Nephron (organoid): Measurements from ENCODE around the gene ODF2.
"Not testable (repeated sequence)": the region's sequence is repeated elsewhere in the genome, so short reads cannot be mapped to it uniquely, and the experiment has no call there.

Source experiments
- H3K27ac Mint-ChIP-seq, 3 experiments: 2 replicates each; pipeline ENCODE4 v1.8.0; 2020; ENCODE audit warnings: mixed read lengths in 3 of 3, mild to moderate bottlenecking in 2 of 3, moderate library complexity in 1 of 3
- H3K27me3 Mint-ChIP-seq: 2 replicates; pipeline ENCODE4 v1.8.0; 2021; ENCODE audit warnings: low read depth, mild to moderate bottlenecking, moderate library complexity, mixed read lengths
- H3K36me3 Mint-ChIP-seq: 2 replicates; pipeline ENCODE4 v1.8.0; 2020; ENCODE audit warnings: low read depth, mixed read lengths
- H3K4me1 Mint-ChIP-seq: 2 replicates; pipeline ENCODE4 v1.8.0; 2020; ENCODE audit warnings: mixed read lengths
- H3K4me3 Mint-ChIP-seq, 3 experiments: 2 replicates each; pipeline ENCODE4 v1.8.0; 2020; ENCODE audit warnings: mild to moderate bottlenecking in 3 of 3, mixed read lengths in 3 of 3, moderate library complexity in 2 of 3
- H3K9me3 Mint-ChIP-seq: 2 replicates; pipeline ENCODE4 v1.8.0; 2020; ENCODE audit warnings: mixed read lengths
- TF ChIP-seq, protein P1 (sequence below), 3 experiments: fragments of 200-600 bp; sonication (generic); IDR thresholded peaks; one replicate each; pipeline ENCODE4 v1.5.0; 2021; ENCODE audit warnings: antibody characterized with exemption in 3 of 3; ENCODE audit not compliant: unreplicated experiment in 3 of 3

ODF2 gene

DNA sequence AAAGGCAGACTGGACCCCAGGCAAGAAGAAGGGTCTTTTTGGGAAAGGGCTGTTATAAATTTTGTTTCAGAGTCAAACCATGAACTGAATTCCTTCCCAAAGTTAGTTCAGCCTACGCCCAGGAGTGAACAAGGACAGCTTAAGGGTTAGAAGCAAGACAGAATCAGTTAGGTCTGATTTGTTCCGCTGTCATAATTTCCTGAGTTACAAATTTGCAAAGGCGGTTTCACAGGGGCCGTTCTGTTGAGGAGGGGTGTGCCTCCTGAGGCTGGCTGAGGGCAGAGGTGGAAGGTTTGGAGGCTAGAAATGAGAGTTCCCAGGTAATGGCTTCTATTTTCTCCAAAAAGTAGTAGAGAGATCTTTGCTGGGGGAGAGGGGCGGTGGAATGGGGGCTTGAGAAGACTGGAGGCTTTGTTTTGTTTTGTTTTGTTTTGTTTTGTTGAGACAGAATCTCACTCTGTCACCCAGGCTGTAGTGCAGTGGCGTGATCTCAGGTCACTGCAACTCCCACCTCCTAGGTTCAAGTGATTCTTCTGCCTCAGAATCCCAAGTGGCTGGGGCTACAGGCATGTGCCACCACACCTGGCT, 39.3 kb upstream of the ODF2 start:
- Mint-ChIP-seq H3K4me3 (peak overlapping the region; percentile 38 to 73 (median 61)), H3K9me3 (no peaks in the 10 kb centered on the region), H3K4me1 (peaks cover 10% of the 10 kb centered on the region), H3K27me3 (peaks cover 19% of the 10 kb centered on the region), H3K36me3 (no peaks in the 10 kb centered on the region), H3K27ac (peak overlapping the region; percentile 75 to 91 (median 76))
- TF ChIP-seq, protein P1, sequence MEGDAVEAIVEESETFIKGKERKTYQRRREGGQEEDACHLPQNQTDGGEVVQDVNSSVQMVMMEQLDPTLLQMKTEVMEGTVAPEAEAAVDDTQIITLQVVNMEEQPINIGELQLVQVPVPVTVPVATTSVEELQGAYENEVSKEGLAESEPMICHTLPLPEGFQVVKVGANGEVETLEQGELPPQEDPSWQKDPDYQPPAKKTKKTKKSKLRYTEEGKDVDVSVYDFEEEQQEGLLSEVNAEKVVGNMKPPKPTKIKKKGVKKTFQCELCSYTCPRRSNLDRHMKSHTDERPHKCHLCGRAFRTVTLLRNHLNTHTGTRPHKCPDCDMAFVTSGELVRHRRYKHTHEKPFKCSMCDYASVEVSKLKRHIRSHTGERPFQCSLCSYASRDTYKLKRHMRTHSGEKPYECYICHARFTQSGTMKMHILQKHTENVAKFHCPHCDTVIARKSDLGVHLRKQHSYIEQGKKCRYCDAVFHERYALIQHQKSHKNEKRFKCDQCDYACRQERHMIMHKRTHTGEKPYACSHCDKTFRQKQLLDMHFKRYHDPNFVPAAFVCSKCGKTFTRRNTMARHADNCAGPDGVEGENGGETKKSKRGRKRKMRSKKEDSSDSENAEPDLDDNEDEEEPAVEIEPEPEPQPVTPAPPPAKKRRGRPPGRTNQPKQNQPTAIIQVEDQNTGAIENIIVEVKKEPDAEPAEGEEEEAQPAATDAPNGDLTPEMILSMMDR (IDR thresholded peaks at IDR 0.05; ENCODE audit: unreplicated experiment in 3 of 3) = no peak

DNA sequence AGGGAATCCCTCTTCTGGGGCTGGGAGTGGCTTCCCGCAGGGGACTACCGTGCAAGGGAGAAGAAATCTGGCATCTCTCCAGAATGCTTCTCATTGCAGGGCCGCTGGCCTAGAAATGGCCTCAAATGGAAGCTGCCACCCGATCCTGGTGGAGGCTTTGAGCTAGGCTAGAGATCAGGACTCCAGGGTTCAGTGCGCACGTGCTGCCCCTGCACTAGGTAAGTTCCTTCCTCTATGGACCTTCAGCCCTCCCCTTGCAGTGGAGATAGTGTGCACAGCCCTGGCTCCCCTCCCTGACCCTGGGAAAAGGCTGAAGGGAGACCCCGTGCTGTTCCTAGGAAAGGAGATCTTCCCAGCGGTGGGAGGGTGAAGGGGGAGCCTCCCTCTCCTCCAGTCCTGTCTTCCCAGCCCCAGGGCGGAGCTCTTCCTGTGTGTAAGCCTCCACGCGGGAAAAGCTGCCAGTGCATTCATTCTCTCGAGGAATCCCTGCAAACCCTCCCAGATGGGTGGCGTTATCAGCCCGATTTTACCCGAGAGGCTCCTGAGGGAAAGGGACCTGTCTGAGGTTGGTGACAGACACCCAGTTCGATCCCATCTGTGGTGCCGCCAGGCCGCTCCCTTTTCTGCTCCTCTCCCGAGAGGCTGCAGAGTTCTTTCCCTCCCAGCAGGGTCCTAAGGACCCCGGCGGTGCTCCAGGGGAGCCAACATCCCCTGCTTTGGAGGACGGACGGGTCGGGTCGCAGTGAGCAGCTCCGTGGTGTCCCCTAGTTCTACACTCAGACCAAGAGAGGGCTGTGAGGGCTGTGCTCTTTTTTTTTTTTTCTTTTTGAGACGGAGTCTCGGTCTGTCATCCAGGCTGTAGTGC, 36.5 kb upstream of the ODF2 start:
- H3K4me1 Mint-ChIP-seq = peaks cover 9% of the 10 kb centered on the region
- H3K9me3 Mint-ChIP-seq = no peaks in the 10 kb centered on the region
- H3K36me3 Mint-ChIP-seq = peaks cover under 1% of the 10 kb centered on the region
- peak overlapping the region; percentile 80 to 86 (median 84) for H3K4me3 Mint-ChIP-seq
- H3K27ac Mint-ChIP-seq = peak overlapping the region in 1 of 3 experiments; percentile 65
- H3K27me3 Mint-ChIP-seq = peaks cover 10% of the 10 kb centered on the region
- TF ChIP-seq, protein P1 (IDR thresholded peaks at IDR 0.05; ENCODE audit: unreplicated experiment in 3 of 3) = no peak

DNA sequence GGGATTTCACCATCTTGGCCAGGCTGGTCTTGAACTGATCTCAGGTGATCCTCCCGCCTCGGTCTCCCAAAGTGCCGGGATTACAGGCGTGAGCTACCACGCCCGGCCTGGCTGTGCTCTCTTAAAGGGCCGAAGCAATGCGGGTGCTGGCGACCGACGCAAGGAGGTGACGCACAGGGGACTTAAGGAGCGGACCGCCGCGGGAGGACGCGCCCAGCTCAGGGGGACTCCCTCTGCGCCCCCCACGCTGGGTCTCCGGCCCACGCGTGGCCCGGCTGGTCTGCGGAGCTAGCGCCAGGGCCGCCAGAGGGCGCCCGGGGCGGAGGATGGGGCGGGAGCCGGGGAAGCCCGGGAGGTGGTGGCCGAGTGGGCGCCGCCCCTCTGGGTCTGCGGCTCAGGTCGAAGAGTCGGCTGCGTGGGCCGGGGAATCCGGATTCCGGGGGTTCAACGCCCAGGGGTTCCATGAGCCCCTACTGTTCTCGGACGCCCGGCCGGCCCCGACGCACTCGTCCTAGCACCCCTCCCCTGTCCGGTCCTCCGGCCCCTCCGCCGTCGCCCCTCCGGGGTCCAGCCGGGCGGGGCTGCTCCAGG, 35.7 kb upstream of the ODF2 start:
- Mint-ChIP-seq H3K9me3 (no peaks in the 10 kb centered on the region), H3K36me3 (peaks cover 5% of the 10 kb centered on the region), H3K4me1 (peaks cover 9% of the 10 kb centered on the region), H3K27me3 (peaks cover 4% of the 10 kb centered on the region), H3K27ac (peak overlapping the region in 1 of 3 experiments; percentile 74), H3K4me3 (peak overlapping the region; percentile 80 to 86 (median 84))
- TF ChIP-seq, protein P1 (IDR thresholded peaks at IDR 0.05; ENCODE audit: unreplicated experiment in 3 of 3) = peak; percentile 78 to 93 (median 83)

DNA sequence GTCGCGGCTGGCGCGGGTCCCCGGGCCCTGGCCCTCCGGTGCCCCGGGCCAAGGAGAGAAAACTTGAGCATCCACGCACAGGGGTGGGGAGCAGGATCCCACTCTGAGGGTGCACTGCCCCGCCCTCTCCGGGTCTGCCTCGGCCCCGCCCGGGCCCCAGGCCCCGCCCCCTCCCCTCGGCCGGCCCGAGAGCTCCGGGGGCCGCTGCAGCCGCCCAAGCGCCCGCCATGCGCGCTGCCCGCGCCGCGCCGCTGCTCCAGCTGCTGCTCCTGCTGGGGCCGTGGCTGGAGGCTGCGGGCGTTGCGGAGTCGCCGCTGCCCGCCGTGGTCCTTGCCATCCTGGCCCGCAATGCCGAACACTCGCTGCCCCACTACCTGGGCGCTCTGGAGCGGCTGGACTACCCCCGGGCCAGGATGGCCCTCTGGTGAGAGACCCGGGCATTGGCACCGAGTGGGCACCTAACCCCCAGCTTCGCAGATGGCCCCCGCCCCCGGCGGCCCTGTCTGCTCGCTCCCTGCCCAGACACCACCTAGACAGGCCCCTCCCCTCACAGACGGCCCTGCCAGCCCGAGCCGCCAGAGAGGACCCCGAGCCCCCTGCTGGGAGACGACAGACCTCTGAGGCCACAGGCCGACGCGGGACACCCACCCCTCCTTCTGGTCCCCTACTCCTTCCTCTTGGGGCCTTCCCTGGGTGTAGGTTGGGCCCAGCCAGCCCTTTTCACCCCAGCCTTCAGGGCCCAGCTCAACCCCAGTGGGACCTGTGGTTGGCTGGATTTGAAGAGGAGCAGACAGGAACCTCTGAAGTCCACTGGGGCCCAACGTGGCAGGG, 34.9 kb upstream of the ODF2 start, which contains the start of gene CERCAM:
CERCAM (plus strand) TSS at position 207 of the 831 bp plus-strand sequence; CDS start at position 228, 21 bp downstream.
- TF ChIP-seq, protein P1 (IDR thresholded peaks at IDR 0.05; ENCODE audit: unreplicated experiment in 3 of 3) = peak in 2 of 3 experiments; percentile 4 to 13
- H3K27me3 Mint-ChIP-seq = peaks cover 4% of the 10 kb centered on the region
- peaks cover 9% of the 10 kb centered on the region for H3K4me1 Mint-ChIP-seq
- H3K36me3 Mint-ChIP-seq = peaks cover 5% of the 10 kb centered on the region
- no peaks in the 10 kb centered on the region for H3K9me3 Mint-ChIP-seq
- peak within 1 kb of the TSS in 1 of 3 experiments; percentile 74 for H3K27ac Mint-ChIP-seq
- H3K4me3 Mint-ChIP-seq = peak within 1 kb of the TSS; percentile 85 to 87 (median 86)

DNA sequence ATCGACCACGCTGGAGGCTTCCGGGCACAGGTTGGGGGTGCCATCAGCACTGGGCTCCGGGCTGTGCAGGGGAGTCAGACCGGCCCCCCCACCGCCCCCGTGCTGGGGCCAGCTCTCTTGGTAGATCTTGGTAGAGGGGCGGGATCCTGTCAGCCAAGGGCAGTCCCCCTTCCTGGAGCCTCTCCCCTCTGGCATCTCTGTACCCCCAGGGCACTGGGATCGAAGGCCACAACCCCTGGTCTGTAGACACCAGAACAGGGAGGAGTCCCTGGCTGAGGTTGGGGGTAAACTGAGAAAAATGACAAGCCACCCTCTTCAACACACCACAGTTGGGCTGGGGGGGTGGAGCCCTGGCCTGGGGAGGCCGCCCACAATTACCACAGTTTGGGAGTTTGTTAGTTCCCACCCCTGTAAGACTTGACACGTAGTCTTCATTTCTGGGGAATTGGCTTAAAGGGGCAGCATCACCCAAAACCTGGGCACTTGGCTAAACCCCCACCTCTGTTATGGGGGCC, 34.3 kb upstream of the ODF2 start:
- Mint-ChIP-seq H3K27me3 (peaks cover 4% of the 10 kb centered on the region), H3K27ac (no peak overlapping the region), H3K9me3 (no peaks in the 10 kb centered on the region), H3K36me3 (peaks cover 7% of the 10 kb centered on the region), H3K4me3 (peak overlapping the region; percentile 85 to 87 (median 86)), H3K4me1 (peaks cover 2% of the 10 kb centered on the region)
- TF ChIP-seq, protein P1 (IDR thresholded peaks at IDR 0.05; ENCODE audit: unreplicated experiment in 3 of 3) = no peak

DNA sequence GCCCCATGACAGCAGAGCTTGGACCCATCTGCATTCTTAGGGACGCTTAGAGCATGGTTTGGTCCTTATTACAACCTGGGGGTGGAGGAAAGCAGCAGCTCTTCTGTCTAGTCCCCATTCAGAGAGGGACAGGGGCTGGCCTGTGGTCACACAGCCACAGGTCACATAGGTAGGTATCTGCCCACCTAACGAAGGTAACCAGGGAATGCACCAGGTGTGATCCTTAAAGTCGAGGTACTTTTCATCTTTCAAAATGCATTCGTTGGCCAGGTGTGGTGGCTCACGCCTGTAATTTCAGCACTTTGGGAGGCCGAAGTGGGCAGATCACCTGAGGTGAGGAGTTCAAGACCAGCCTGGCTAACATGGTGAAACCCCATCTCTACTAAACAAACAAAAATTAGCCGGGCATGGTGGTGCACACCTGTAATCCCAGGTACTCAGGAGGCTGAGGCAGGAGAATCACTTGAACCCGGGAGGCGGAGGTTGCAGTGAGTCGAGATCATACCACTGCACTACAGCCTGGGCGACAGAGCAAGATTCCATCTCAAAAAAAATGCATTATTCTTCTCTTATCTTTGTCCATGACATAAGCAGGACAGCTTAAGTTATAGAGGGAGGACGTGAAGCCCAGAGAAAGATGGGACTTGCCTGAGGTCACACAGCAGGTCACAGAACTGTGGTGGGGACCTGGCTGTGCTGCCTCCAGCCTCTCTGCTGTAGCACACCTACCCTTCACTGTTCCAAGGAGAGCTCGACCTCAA, 33.6 kb upstream of the ODF2 start:
- H3K27me3 Mint-ChIP-seq, H3K27ac Mint-ChIP-seq, H3K4me1 Mint-ChIP-seq, H3K9me3 Mint-ChIP-seq: not testable (repeated sequence)
- Mint-ChIP-seq H3K4me3 (peak overlapping the region; percentile 85 to 87 (median 86)), H3K36me3 (peaks cover 10% of the 10 kb centered on the region)
